ENCODE measurements around the gene DDAH2. TPM values are rescaled to one million over a fixed set of nuclear protein-coding genes. Genes with fewer than 3 reads are reported as not detected.

DDAH2 gene
- total RNA-seq, 2 experiments from 2014 or later, result 3.0 to 3.3 TPM

- TF ChIP-seq CTCF (IDR thresholded peaks at IDR 0.05), result no peak
- Mint-ChIP-seq H3K36me3 (ENCODE audit: low read depth) (peaks cover 50% of the 10 kb centered on the region), H3K4me3 (peak overlapping the region; percentile 90), H3K27me3 (no peaks in the 10 kb centered on the region), H3K27ac (peak overlapping the region; percentile 85), H3K9me3 (no peaks in the 10 kb centered on the region), H3K4me1 (ENCODE audit: low read depth) (peaks cover 85% of the 10 kb centered on the region)
- POLR2A ChIA-PET, result interaction anchor here (0.7 to 2.8 kb wide), 10 partner anchors 33 to 96 kb away, joined by 3 to 15 read pairs (median 5); partner anchors contain the start of genes HSPA1A, HSPA1B, HSPA1L and LSM2
- CTCF ChIA-PET, result interaction anchor here (0.9 to 4.3 kb wide), 6 partner anchors 9 to 93 kb away, joined by 3 to 41 read pairs (median 8); partner anchors contain the start of genes DDAH2, LSM2 and VARS1
- peak overlapping the region; percentile 89 to 90 for H3K27ac ChIP-seq (ENCODE audit: low read depth in 1 of 2, low read length in 2 of 2)
- no peaks in the 10 kb centered on the region for H3K9me3 ChIP-seq (ENCODE audit: control insufficient read depth in 1 of 2, insufficient read depth in 1 of 2, low read length in 2 of 2)
- H3K4me3 ChIP-seq (ENCODE audit: low read length), result peak overlapping the region; percentile 75
- DNase-seq, result peak in 3 of 14 experiments; percentile 7 to 29 (median 24)
- no peak for ATAC-seq (ENCODE audit: poor library complexity)
- H3K36me3 ChIP-seq (ENCODE audit: insufficient read depth, low read length), result peaks cover 24% of the 10 kb centered on the region
- H3K4me1 ChIP-seq (ENCODE audit: insufficient read depth, low read length), result peaks cover 76% of the 10 kb centered on the region
- no peaks in the 10 kb centered on the region for H3K27me3 ChIP-seq (ENCODE audit: control insufficient read depth in 1 of 2, insufficient read depth in 2 of 2, low read length in 2 of 2)
- intact Hi-C loops (cut with DNase I, micrococcal nuclease), result loop anchor here in 1 of 2 experiments (5.0 kb wide), 2 partner anchors 35 to 80 kb away; partner anchors contain the start of genes ABHD16A, HSPA1A and HSPA1L
Observed at GRCh38 chr6:31736768-31737314, 7.7 kb upstream of the DDAH2 start.

DNA sequence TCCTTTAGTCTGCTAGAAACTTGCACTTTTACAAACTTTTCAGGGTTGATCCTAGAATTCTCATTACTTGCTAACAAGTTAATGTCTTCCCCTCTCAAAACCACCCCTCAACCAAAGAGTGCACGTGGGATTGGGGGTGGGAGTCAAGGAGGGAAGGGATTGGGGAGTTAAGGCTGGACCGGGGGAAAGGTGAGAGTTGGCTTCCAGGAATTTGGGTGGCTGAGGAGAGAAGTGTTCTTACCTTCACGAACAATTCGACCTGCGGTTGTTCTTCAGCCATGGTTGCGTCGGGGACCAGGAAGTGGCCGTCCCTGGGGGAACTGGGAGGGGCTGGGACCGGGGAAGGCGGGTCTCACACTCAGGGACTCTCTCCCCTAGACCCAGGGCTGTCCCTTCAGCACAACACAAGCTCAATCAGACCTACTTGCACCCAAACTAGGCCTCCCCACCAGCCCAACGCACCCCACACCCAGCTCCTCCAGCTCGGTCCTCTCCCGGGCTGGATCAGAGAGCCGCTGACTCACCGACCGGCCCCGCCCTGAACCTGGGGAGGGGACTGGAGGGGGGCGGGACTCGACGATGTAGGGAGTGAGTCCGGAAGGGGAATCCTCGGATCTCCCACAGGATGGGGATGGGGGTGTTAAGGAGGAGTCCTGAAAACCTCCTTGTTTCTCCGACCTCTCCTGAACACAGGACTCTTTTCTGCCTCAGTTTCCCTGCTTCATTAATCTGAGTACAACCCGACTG, 7.1 kb upstream of the DDAH2 start, which contains the start of gene CLIC1:
CLIC1 (minus strand) TSS at position 510 of the 747 bp plus-strand sequence; CDS start at position 280, 230 bp downstream.
- no peaks in the 10 kb centered on the region for H3K27me3 ChIP-seq (ENCODE audit: control insufficient read depth in 1 of 2, insufficient read depth in 2 of 2, low read length in 2 of 2)
- H3K4me1 Mint-ChIP-seq (ENCODE audit: low read depth), result peaks cover 84% of the 10 kb centered on the region
- H3K4me3 ChIP-seq (ENCODE audit: low read length), result peak within 1 kb of the TSS; percentile 75
- peak; percentile 30 to 82 (median 70) for DNase-seq
- peak within 1 kb of the TSS; percentile 89 to 90 for H3K27ac ChIP-seq (ENCODE audit: low read depth in 1 of 2, low read length in 2 of 2)
- POLR2A ChIA-PET, result interaction anchor here (0.6 to 2.8 kb wide), 12 partner anchors 33 to 1236 kb away, joined by 3 to 15 read pairs (median 4); partner anchors contain the start of genes HSPA1A, HSPA1B, HSPA1L and LSM2
- H3K4me1 ChIP-seq (ENCODE audit: insufficient read depth, low read length), result peaks cover 76% of the 10 kb centered on the region
- H3K36me3 Mint-ChIP-seq (ENCODE audit: low read depth), result peaks cover 57% of the 10 kb centered on the region
- CTCF ChIA-PET, result interaction anchor here (1.3 to 2.9 kb wide), 4 partner anchors 55 to 94 kb away, joined by 7 to 12 read pairs (median 8); partner anchors contain the start of genes LSM2 and VARS1
- peaks cover 29% of the 10 kb centered on the region for H3K36me3 ChIP-seq (ENCODE audit: insufficient read depth, low read length)
- no peaks in the 10 kb centered on the region for H3K9me3 Mint-ChIP-seq
- peak within 1 kb of the TSS; percentile 90 for H3K4me3 Mint-ChIP-seq
- ATAC-seq (ENCODE audit: poor library complexity), result peak; percentile 19
- intact Hi-C loops (cut with DNase I, micrococcal nuclease), result loop anchor here in 1 of 2 experiments (5.0 kb wide), 2 partner anchors 34 to 81 kb away; partner anchors contain the start of genes ABHD16A, HSPA1A and HSPA1L
- H3K9me3 ChIP-seq (ENCODE audit: control insufficient read depth in 1 of 2, insufficient read depth in 1 of 2, low read length in 2 of 2), result no peaks in the 10 kb centered on the region
- no peak for TF ChIP-seq CTCF (IDR thresholded peaks at IDR 0.05)
- H3K27ac Mint-ChIP-seq, result peak within 1 kb of the TSS; percentile 85
- no peaks in the 10 kb centered on the region for H3K27me3 Mint-ChIP-seq

DNA sequence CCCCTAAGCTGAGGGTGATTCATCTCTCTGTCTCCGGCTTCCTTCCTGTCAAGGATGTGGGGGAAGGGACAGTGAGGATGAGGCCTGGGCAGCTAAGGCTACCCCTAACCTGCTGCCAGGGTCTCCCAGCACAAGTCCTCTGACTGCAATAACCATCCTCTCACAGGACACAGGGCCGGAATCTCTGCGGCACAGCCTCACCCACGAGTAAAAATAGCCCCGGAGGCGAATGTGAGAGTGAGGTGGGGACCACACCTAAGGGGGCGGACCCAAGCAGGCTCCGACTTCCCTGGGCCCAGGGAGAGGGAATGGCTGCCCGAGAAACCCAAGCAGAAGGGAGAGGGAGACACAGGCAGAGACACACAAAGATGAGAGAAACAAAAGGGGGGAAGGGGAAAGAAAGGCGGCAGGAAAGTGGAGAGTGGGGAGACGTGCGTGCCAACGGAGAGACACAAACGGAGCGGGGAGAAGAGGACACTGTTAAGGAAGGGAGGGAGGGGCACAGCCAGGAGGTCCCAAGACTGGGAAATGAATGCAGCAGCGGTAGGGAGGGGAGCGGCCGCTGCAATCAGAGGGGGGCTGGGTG, 5.8 kb upstream of the DDAH2 start:
- H3K36me3 Mint-ChIP-seq (ENCODE audit: low read depth), result peaks cover 63% of the 10 kb centered on the region
- no peaks in the 10 kb centered on the region for H3K27me3 Mint-ChIP-seq
- no peak for TF ChIP-seq CTCF (IDR thresholded peaks at IDR 0.05)
- peak overlapping the region; percentile 90 for H3K4me3 Mint-ChIP-seq
- ChIA-PET CTCF (interaction anchor here (2.0 kb wide), 1 partner anchor 35 kb away, joined by 4 read pairs; no protein-coding TSS in a partner anchor), POLR2A (interaction anchor here (0.5 to 1.9 kb wide), 6 partner anchors 63 to 1120 kb away, joined by 3 to 12 read pairs (median 4); partner anchors contain the start of genes HSPA1A, HSPA1B and HSPA1L)
- Histone ChIP-seq H3K27me3 (ENCODE audit: control insufficient read depth in 1 of 2, insufficient read depth in 2 of 2, low read length in 2 of 2) (no peaks in the 10 kb centered on the region), H3K36me3 (ENCODE audit: insufficient read depth, low read length) (peaks cover 39% of the 10 kb centered on the region), H3K27ac (ENCODE audit: low read depth in 1 of 2, low read length in 2 of 2) (peak overlapping the region; percentile 89 to 90), H3K4me1 (ENCODE audit: insufficient read depth, low read length) (peaks cover 73% of the 10 kb centered on the region), H3K9me3 (ENCODE audit: control insufficient read depth in 1 of 2, insufficient read depth in 1 of 2, low read length in 2 of 2) (no peaks in the 10 kb centered on the region), H3K4me3 (ENCODE audit: low read length) (peak overlapping the region; percentile 75)
- ATAC-seq (ENCODE audit: poor library complexity) (peak; percentile 25), DNase-seq (peak in 11 of 14 experiments; percentile 35 to 87 (median 52))
- intact Hi-C loops (cut with DNase I, micrococcal nuclease), result loop anchor here in 1 of 2 experiments (5.0 kb wide), 2 partner anchors 33 to 82 kb away; partner anchors contain the start of genes ABHD16A, HSPA1A and HSPA1L
- no peaks in the 10 kb centered on the region for H3K9me3 Mint-ChIP-seq
- peak overlapping the region; percentile 85 for H3K27ac Mint-ChIP-seq
- peaks cover 87% of the 10 kb centered on the region for H3K4me1 Mint-ChIP-seq (ENCODE audit: low read depth)

Data from CD4-positive, alpha-beta T cell (primary cell).